Gastroesophageal sphincter (tissue), 3 donors: ENCODE results near the gene VEGFC.

ENCODE experiments used
- CTCF ChIP-seq, 4 experiments: fragments of 200-600 bp in 2 of 4; fragments of 450-650 bp in 2 of 4; sonication (generic) in 1 of 4; IDR thresholded peaks; one replicate each; pipeline ENCODE4 v1.5.1; 2017 to 2019; ENCODE audit warnings: antibody characterized with exemption in 4 of 4, mild to moderate bottlenecking in 2 of 4, moderate library complexity in 2 of 4
- POLR2A ChIP-seq, 2 donors: fragments of 450-650 bp; IDR thresholded peaks; one replicate each; pipeline ENCODE4 v1.6.1; 2017; ENCODE audit warnings: antibody characterized with exemption in 2 of 2, mild to moderate bottlenecking in 2 of 2, moderate library complexity in 1 of 2

- TF ChIP-seq CTCF (IDR thresholded peaks at IDR 0.05) (no peak), POLR2A (IDR thresholded peaks at IDR 0.05) (no peak)
These were observed 102.0 kb downstream of the VEGFC start for GRCh38 chr4:176690716-176691115.
